Endothelial cell of umbilical vein (primary cell): Measurements from ENCODE around the gene EZH1. TPM values are rescaled to one million over a fixed set of nuclear protein-coding genes. Genes with fewer than 3 reads are reported as not detected.

Experiments
- BruUV-seq: library from RNA; stranded (reverse); fragments of 400-500 nt; replicated peaks from 2 replicates; lab custom pipeline; 2021; lab: Mats Ljungman, UMichigan
- CTCF ChIA-PET: fragments of 300-600, 350-600 bp; sonication (Branson Sonifier 250); formaldehyde crosslinking; loops from one replicate; lab custom pipeline; 2021; ENCODE audit warnings: antibody characterized with exemption, inconsistent platforms; lab: Charles Lee
- POLR2A ChIA-PET: fragments of 300-600, 350-600 bp; sonication (Branson Sonifier 250); formaldehyde crosslinking; loops from one replicate; lab custom pipeline; 2021; ENCODE audit warnings: antibody characterized with exemption, inconsistent platforms; lab: Charles Lee
- DNase-seq: peaks from one replicate; pipeline ENCODE4 v3.0.0-alpha.2; 2011; ENCODE audit warnings: low read depth, low spot score
- FAIRE-seq: peaks from 2 replicates; lab custom pipeline; 2011; peaks lifted over from hg19 to GRCh38; lab: Jason Lieb, UNC
- H2AFZ ChIP-seq: 2 replicates; pipeline ENCODE4 v1.6.0; 2012; ENCODE audit warnings: low read depth, low read length, control low read depth, inconsistent platforms
- H3K27ac ChIP-seq: 2 replicates; pipeline ENCODE4 v1.5.1; 2011; ENCODE audit warnings: low read depth, mild to moderate bottlenecking, control low read depth, low read length, moderate library complexity; ENCODE audit not compliant: insufficient read depth
- H3K27me3 ChIP-seq, 2 experiments: 2 replicates each; pipeline versions ENCODE4 v1.6.0 to v1.6.1; 2011; ENCODE audit warnings: low read length in 2 of 2, mixed read lengths in 1 of 2; ENCODE audit not compliant: control insufficient read depth in 2 of 2, insufficient read depth in 2 of 2
- H3K36me3 ChIP-seq, 2 experiments: 2 replicates in 1 of 2; 3 replicates in 1 of 2; pipeline ENCODE4 v1.5.1; 2011; ENCODE audit warnings: low read length in 2 of 2, mild to moderate bottlenecking in 1 of 2, moderate library complexity in 1 of 2; ENCODE audit not compliant: control insufficient read depth in 2 of 2, insufficient read depth in 2 of 2; ENCODE audit errors: extremely low read depth in 1 of 2
- H3K4me1 ChIP-seq: 3 replicates; pipeline ENCODE4 v1.5.1; 2011; ENCODE audit warnings: mild to moderate bottlenecking, low read length; ENCODE audit not compliant: control insufficient read depth, insufficient read depth; ENCODE audit errors: extremely low read depth
- H3K4me2 ChIP-seq: 2 replicates; pipeline ENCODE4 v1.6.1; 2011; ENCODE audit warnings: low read length, control low read depth, mixed read lengths; ENCODE audit not compliant: insufficient read depth
- H3K4me3 ChIP-seq, 3 experiments: fragments of 200-600 bp in 1 of 3; sonication (generic), shearing (Covaris generic) in 1 of 3; replicated peaks in 1 of 3; 2 replicates each; pipeline ENCODE4 v1.5.1; 2011 to 2016; ENCODE audit warnings: control low read depth in 3 of 3, low read length in 3 of 3, mild to moderate bottlenecking in 2 of 3, inconsistent platforms in 1 of 3, low read depth in 1 of 3, moderate library complexity in 1 of 3; ENCODE audit not compliant: insufficient read depth in 1 of 3
- H3K79me2 ChIP-seq: 2 replicates; pipeline ENCODE4 v1.6.0; 2012; ENCODE audit warnings: low read length, inconsistent platforms; ENCODE audit not compliant: control insufficient read depth, insufficient read depth
- H3K9ac ChIP-seq: replicated peaks from 2 replicates; pipeline ENCODE3; 2011; ENCODE audit warnings: low read length, control low read depth; ENCODE audit not compliant: insufficient read depth; ENCODE audit errors: extremely low read depth
- H3K9me1 ChIP-seq: replicated peaks from 3 replicates; pipeline ENCODE4 v1.6.0; 2011; ENCODE audit warnings: mild to moderate bottlenecking, low read length; ENCODE audit not compliant: control insufficient read depth, insufficient read depth; ENCODE audit errors: extremely low read depth
- H3K9me3 ChIP-seq: replicated peaks from 2 replicates; pipeline ENCODE4 v1.5.1; 2012; ENCODE audit warnings: low read length, inconsistent platforms; ENCODE audit not compliant: control insufficient read depth, insufficient read depth
- H4K20me1 ChIP-seq: replicated peaks from 2 replicates; pipeline ENCODE3; 2011; ENCODE audit warnings: mild to moderate bottlenecking, low read length; ENCODE audit not compliant: control insufficient read depth, insufficient read depth; ENCODE audit errors: extremely low read depth
- EZH2 ChIP-seq: IDR thresholded peaks from 2 replicates; pipeline ENCODE4 v1.6.1; 2012; ENCODE audit warnings: borderline replicate concordance, low read depth, mild to moderate bottlenecking, moderate library complexity, low read length, inconsistent platforms; ENCODE audit not compliant: severe bottlenecking
- FOS ChIP-seq: IDR thresholded peaks from 2 replicates; pipeline ENCODE4 v1.6.1; 2011; ENCODE audit warnings: mild to moderate bottlenecking, low read length, moderate library complexity, borderline replicate concordance; ENCODE audit not compliant: insufficient read depth
- GATA2 ChIP-seq: IDR thresholded peaks from 2 replicates; pipeline ENCODE4 v1.7.0; 2011; ENCODE audit warnings: low read depth, mild to moderate bottlenecking, moderate library complexity, mixed read lengths, low read length; ENCODE audit not compliant: insufficient read length, insufficient read depth
- JUN ChIP-seq: IDR thresholded peaks from 2 replicates; pipeline ENCODE4 v1.6.1; 2011; ENCODE audit warnings: borderline replicate concordance, low read depth; ENCODE audit not compliant: insufficient read length, insufficient read depth
- MAX ChIP-seq: IDR thresholded peaks from 2 replicates; pipeline ENCODE4 v1.6.1; 2011; ENCODE audit not compliant: insufficient read depth, insufficient read length
- MYC ChIP-seq: IDR thresholded peaks from one replicate; pipeline ENCODE4 v1.6.1; 2011; ENCODE audit warnings: mild to moderate bottlenecking, low read depth, low read length
- POLR2A ChIP-seq: IDR thresholded peaks from 2 replicates; pipeline ENCODE4 v1.6.1; 2012; ENCODE audit warnings: low read depth, mild to moderate bottlenecking, control low read depth, low read length
- POLR2AphosphoS5 ChIP-seq: IDR thresholded peaks from 2 replicates; pipeline ENCODE4 v1.6.1; 2012; ENCODE audit warnings: low read depth, mild to moderate bottlenecking, control low read depth, low read length, moderate library complexity; ENCODE audit not compliant: insufficient read depth
- dilution Hi-C: fragments of 300-500 bp; cut with MboI; formaldehyde crosslinking; loops from one replicate; pipeline ENCODE4 v1.15.0; 2019; ENCODE audit warnings: low sequenced_read_pairs; ENCODE audit not compliant: extremely low pct_ligation_motif_present
- intact Hi-C: fragments of 100-400 bp; cut with micrococcal nuclease; formaldehyde crosslinking; loops from one replicate; pipeline ENCODE4 v1.10.0; 2022
- polyA plus RNA-seq, 4 experiments: library from polyadenylated mRNA; depleted of rRNA in 3 of 4; stranded (reverse) in 3 of 4; unstranded in 1 of 4; fragments of >200 nt; gene quantifications; 2 replicates each; pipeline versions ENCODE4 v1.2.1 to v1.2.3, GENCODE V29; 2011 to 2012; ENCODE audit warnings: missing spikeins in 1 of 4
- total RNA-seq: library from RNA; stranded (reverse); gene quantifications from 2 replicates; pipeline ENCODE4 v1.2.3, GENCODE V29; 2021
- TF ChIP-seq, protein P1 (sequence below), 2 donors: IDR thresholded peaks; 1 replicate in 1 of 2; 2 replicates in 1 of 2; pipeline ENCODE4 v1.5.1; 2011; ENCODE audit warnings: low read length in 2 of 2, mild to moderate bottlenecking in 2 of 2, moderate library complexity in 2 of 2, control low read depth in 1 of 2, inconsistent platforms in 1 of 2, low read depth in 1 of 2; ENCODE audit not compliant: insufficient read depth in 1 of 2; ENCODE audit errors: extremely low read depth in 1 of 2

Gene EZH1
- total and polyA plus RNA-seq, 2 donors (not counting 3 experiments of a cell fraction or from before 2014, with no cell fraction given) = 31.4 to 33.7 TPM

- no peak overlapping the region for H3K4me3 ChIP-seq
- H3K9me3 ChIP-seq = no peaks in the 10 kb centered on the region
- no peaks in the 10 kb centered on the region for H3K79me2 ChIP-seq
- no peak overlapping the region for H3K4me2 ChIP-seq
- dilution Hi-C loops = no loop called here
- no peak for DNase-seq
- ChIA-PET POLR2A (no interaction called here), CTCF (interaction anchor here (1.3 to 2.6 kb wide), 3 partner anchors 54 to 131 kb away, joined by 3 to 21 read pairs (median 4); partner anchors contain the start of genes BECN1 and PSMC3IP)
- peaks cover 8 to 49% of the 10 kb centered on the region in 2 experiments for H3K36me3 ChIP-seq
- TF ChIP-seq JUN (no peak), POLR2A (no peak), POLR2AphosphoS5 (no peak), MAX (no peak), GATA2 (no peak), EZH2 (no peak), MYC (no peak), FOS (no peak)
- TF ChIP-seq, protein P1, sequence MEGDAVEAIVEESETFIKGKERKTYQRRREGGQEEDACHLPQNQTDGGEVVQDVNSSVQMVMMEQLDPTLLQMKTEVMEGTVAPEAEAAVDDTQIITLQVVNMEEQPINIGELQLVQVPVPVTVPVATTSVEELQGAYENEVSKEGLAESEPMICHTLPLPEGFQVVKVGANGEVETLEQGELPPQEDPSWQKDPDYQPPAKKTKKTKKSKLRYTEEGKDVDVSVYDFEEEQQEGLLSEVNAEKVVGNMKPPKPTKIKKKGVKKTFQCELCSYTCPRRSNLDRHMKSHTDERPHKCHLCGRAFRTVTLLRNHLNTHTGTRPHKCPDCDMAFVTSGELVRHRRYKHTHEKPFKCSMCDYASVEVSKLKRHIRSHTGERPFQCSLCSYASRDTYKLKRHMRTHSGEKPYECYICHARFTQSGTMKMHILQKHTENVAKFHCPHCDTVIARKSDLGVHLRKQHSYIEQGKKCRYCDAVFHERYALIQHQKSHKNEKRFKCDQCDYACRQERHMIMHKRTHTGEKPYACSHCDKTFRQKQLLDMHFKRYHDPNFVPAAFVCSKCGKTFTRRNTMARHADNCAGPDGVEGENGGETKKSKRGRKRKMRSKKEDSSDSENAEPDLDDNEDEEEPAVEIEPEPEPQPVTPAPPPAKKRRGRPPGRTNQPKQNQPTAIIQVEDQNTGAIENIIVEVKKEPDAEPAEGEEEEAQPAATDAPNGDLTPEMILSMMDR (IDR thresholded peaks at IDR 0.05; ENCODE audit: extremely low read depth in 1 of 2, insufficient read depth in 1 of 2, low read depth in 1 of 2, low read length in 2 of 2) = no peak
- no peaks in the 10 kb centered on the region for H3K9me1 ChIP-seq
- H2AFZ ChIP-seq = no peak overlapping the region
- H3K27me3 ChIP-seq = no peaks in the 10 kb centered on the region
- H3K4me1 ChIP-seq = no peaks in the 10 kb centered on the region
- intact Hi-C loops = no loop called here
- no peak for FAIRE-seq
- H3K9ac ChIP-seq = no peak overlapping the region
- no TSS peak for BruUV-seq
- H3K27ac ChIP-seq = no peak overlapping the region
- no peaks in the 10 kb centered on the region for H4K20me1 ChIP-seq
Observed at GRCh38 chr17:42709561-42709960, 35.3 kb downstream of the EZH1 start.
